ENCODE data around the gene MAGEA9.
"Not testable (repeated sequence)": the region's sequence is repeated elsewhere in the genome, so short reads cannot be mapped to it uniquely, and the experiment has no call there.

MAGEA9 gene, protein sequence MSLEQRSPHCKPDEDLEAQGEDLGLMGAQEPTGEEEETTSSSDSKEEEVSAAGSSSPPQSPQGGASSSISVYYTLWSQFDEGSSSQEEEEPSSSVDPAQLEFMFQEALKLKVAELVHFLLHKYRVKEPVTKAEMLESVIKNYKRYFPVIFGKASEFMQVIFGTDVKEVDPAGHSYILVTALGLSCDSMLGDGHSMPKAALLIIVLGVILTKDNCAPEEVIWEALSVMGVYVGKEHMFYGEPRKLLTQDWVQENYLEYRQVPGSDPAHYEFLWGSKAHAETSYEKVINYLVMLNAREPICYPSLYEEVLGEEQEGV

DNA sequence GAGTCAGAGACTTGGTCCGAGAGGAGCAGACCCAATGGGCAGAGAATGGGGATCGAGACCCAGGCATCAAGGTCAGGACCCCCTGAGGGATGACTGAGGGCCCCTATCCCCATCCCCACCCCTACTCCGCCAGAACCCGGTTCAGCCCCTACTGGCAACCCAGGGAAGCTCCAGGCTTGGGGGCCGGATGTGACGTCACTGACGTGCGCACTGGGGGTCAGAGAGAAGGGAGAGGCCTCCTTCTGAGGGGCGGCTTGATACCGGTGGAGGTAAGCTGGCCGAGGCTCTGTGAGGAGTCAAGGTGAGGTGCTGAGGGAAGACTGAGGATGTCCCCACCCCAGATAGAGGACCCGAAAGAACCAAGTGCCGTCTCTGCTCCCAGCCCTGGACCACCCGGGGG is at the start of gene MAGEA9:
Gene MAGEA9 (plus strand): TSS at position 204 of the 400 bp plus-strand sequence. CDS start 4,281 bp downstream, outside the sequence.
- not testable (repeated sequence) for DNase-seq

DNA sequence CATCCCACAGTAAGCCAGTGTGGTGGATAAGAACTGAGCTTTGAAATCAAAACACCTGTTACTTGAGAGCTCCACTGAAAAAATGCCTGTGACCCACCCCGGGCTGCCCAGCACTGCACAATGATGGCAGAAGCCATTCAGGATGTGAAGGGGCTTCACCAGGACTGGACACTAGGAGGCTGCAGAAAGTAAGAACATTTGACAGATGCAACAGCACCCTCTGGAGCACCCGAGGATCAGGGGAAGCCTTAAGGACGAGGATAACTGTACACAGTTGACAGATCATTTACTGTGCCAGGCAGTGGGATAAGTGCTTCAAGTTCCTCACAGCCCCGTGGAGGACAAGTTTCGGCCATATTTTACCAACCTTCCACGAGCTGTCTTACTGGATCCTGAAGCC is 39.5 kb upstream of the MAGEA9 start:
- DNase-seq, result not testable (repeated sequence)

DNA sequence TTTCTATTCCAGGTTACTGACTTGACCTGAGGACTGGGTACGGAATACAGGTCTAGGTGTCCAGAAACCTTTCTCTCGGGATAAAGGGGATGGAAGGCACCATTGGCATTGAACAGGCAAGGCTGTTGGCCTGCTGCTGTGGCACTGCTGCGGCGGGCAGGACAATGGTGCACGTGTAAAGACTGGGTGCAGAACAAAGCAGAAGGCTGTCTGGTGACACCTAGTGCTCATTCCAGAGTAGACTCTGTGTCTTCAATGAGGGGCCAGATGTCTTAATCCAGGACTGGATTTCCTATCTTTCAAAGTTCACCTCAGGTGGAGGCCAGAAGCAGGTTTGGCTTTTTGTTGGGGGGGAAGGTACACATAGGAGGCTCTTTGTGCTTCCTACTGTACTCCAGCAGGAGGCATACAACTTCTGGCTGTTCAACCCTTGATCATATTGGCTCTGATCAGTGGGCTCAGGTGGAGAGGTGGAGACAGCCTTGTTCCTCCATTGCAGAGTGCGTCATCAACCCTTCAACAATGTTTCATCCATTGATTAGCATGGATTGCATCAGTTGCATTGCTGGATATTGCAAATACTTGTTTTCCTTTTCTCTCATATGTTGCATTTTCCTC is 35.2 kb upstream of the MAGEA9 start:
- not testable (repeated sequence) for DNase-seq

DNA sequence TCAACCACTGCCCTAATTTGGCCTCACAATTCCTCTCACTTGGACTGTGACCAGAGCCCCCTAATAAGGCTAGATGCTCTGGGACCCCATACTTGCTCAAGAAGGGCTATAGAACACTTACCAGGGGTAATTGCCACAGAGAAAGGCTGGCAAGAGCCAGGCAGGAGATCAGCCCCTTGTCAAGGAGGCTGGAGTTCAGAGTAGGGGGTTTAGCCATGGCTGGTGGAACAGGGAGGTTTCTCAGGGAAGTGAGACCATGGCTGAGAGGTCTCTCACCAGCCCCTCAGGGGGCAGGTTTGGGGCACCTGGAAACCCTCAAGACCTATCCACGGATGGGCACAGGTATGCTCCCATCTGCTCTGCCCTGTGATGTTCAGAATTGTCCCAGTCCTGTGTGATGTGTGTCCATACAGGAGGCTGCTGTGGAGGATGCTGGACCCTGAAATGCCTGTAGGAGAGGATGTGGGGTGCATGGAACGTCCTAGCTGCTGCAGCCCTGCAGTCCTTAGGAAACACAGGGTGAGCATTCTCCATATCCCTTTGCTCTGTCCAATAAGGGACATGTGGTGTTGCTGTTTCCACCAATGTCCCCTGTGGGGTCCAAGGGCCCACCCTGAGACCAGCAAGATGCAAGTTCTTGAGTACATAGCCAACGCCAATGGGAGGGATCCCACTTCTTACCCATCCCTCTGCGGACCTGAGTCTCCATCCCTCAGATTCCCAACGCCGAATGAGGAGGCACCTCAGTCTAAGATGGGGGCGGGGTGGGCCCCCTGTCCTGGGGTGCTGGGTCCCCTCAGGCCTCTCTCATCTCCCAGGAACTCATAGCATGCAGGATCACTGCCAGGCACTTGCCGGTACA is 24.3 kb upstream of the MAGEA9 start:
- DNase-seq, result no peak

- DNase-seq, result no peak
Observed at GRCh38 chrX:149758068-149758714, 23.5 kb upstream of the MAGEA9 start.

- not testable (repeated sequence) for DNase-seq
Observed at GRCh38 chrX:149758715-149759078, 23.0 kb upstream of the MAGEA9 start.

GRCh38 chrX:149759824-149760223 is 21.9 kb upstream of the MAGEA9 start:
- no peak for DNase-seq

DNA sequence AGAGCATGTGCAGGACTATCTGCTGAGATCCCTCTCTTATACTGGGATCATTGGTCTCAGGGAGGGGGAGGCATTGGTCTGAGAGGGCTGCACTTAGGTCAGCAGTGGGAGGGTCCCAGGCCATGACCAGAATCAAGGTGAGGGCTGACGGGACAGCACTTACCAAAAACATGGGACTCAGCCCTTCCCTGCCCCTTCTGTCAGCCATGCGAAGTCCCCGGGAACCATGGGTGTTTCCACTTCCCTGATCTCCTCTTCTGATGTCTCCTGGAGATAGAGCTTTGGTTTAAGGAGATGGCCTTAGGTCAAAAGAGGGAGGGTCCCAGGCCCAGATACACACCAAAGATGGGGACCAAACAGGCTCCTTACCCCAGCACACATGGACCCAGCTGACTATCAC is 20.8 kb upstream of the MAGEA9 start:
- no peak for DNase-seq

DNA sequence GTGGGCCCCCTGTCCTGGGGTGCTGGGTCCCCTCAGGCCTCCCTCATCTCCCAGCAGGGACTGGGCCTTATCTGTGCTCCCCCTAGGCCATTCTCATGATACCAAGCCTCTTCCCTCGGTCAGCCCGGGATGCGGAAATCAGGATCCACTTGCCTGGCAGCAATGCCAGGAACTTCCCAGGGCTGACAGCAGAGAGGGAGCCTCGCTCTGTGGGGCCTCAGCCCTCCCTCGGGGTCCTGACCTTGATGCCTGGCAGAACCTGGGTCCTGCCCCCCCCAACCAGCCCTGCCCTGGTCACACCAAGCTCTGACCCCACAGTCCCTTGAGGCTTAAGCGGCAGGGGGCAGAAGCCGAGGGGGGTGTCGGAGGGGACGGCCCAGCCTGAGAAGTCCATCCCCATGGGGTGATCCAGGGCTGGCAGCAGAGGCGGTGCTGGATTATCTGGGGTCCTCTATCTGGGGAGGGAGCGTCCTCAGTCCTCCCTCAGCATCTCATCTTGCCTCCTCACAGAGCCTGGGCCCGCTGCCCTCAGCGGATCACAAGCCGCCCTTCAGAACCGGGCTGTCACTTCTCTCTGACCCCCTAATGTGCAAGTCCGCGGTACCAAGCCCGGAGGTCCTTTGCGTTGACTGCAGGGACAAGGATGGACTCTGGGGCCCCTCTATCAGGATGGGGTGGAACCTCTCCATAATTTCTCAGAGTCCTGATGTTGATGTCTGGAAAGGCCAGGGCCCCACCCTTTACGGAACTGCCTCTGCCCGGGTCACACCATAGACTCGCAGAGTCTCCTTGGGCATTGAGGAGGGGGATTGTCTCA is 19.7 kb upstream of the MAGEA9 start:
- not testable (repeated sequence) for DNase-seq

- DNase-seq, result no peak
Observed at GRCh38 chrX:149762696-149763614, 18.8 kb upstream of the MAGEA9 start.

DNA sequence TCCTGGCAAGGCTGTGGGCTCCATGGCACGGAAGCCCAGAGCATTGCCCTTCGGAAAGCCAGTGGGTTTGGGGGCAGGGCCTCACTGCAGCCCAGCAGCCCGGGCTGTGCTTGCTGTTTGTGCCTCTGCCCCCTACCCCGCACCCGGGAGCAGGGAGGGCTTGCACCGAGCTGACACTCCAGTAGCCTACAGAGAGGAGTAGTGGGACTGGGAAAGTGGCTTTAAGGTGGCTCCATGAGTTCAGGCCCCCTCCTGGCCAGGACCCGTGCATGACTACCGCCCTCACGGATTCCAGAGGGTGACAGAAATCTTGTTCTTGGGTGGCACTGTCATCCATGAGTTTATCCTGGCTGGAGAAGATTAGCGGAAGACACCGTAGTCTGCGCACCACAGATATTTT is 11.4 kb upstream of the MAGEA9 start:
- DNase-seq, result not testable (repeated sequence)

DNA sequence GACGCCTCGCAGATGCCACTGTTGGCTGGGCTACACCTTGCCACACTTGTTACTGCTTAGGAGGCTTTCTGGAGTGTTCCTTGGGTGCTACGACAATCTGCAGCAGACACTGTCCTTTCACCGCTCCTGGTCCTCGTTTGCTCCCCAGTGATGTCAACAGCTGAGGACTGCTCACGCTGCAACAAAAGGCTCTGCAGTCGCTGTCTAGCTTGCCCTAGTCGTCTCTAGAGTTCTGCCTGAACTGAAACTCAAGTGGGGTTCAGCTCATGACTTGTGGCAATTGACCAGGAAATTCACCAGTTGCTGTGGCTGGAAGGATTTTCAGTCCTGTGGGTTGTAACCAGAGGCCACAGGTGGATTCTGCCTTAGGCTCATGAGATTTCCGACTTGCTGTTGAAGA is 8.7 kb upstream of the MAGEA9 start:
- DNase-seq, result not testable (repeated sequence)

- DNase-seq, result not testable (repeated sequence)
Observed at GRCh38 chrX:149773768-149774167, 8.0 kb upstream of the MAGEA9 start, which contains the start of gene HSFX1. Gene HSFX1 (plus strand): TSS chrX:149774068. CDS start chrX:149774682, 614 bp downstream.

- DNase-seq, result not testable (repeated sequence)
Observed at GRCh38 chrX:149777999-149778398, 3.7 kb upstream of the MAGEA9 start.

DNA sequence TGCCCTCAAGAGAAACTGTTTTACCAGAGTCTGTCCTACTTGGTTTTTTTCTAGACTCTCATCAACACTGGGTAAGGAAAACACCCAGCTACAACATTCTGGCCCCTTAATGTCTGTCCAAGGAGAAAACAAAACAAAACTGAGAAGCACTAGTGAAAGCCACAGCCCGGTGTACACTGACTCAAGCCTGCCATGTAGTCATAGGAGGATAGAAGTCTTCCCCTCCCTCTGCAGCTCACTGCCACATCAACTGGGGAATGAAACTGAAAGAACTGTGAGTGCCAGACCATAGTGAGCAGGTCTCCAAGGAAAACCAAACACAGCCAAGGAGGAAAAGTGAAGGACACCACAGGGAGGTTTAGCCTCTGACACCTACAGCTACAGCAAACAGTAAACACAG is 13.8 kb downstream of the MAGEA9 start:
- not testable (repeated sequence) for DNase-seq

DNA sequence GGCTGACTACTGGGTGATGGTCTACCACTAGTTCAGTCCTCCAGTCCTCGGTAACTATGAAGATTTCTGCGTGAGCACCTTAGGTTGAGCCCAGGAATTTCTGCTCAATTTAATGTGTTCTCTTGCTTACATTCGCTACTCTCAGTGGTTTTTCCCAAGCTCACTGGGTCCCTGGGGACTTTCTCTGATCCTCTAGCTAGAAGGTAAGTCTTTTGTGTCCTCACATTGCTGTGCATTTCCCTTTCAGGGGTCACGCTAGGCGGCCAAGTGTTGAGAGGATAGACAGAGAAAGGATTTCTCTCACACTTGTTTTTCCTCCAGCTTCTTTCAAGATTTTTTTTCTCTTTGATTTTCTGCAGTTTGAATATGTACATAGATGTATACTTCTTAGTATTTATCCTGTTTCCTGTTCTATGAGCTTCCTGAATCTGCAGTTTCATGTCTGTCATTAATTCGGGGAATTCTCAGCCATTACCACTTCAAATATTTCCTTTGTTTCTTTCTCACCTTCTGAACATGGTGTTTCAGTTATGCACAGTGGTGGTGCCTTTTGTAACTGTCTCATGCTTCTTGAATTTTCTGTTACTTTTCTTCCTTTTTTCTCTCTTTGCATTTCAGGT is 17.5 kb downstream of the MAGEA9 start:
- DNase-seq, result no peak

DNA sequence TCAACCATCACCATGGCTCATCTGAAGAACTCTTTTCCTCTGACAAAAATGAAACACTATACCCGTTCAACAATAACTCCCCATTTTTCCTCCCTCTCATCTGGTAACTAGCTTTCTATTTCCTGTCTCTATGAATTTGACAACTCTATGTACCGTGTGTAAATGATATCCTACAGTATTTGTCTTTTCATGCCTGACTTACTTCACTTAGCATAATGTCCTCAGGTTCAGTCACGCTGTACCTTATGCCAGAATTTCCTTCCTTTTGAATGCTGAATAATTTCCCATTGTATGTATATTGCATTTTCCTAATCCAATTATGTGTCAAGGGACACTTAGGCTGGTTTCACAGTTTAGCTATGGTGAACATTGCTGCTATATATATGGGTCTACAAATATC is 18.2 kb downstream of the MAGEA9 start:
- DNase-seq, result no peak

DNA sequence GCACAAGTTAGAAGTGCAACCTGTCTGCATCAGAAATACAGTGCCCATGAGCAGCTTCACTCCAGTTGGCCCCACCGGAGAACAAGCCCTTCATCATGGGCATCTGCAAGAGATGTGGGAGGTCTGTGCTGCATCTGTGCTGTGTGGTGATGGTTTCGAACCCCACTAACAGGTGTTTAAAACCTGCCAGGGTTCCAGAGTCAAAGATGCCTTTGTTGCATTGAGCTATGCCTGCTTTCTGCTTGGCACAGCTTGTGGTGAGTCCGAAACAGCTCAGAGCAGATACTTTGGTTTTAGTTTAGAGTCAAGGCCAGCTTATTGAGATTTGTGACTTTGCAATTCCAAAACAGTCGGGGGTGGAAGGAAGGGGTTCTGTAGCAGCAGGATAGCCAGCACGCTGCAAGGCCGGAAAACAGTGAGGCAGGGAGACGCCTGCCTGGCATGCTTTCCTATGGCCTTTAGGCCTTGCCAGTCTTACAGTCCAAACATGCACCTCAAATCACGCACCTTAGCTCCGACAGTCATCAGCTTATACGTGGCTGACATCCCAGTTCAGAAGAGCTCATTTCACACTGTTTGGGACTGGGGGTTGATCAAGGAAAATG is 21.8 kb downstream of the MAGEA9 start:
- DNase-seq, result no peak

DNA sequence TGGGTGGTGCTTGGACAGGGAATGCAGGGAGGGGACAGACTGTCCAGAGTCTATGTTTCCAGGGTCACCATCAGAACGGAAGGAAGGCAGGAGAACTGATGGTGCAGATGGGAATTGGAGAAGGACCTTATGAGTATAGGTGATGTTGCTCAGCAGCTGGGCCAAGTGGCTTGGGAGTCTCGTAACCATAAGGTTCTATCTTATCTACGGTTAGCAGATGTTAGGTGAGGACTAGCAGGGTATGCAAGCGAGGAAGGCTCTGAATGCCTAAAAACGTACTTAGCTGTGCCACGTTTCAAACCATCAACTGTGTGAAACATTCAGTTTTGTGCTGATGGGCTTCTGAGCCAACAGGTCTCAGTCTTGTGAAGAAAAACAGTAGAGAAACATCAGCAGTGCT is 22.4 kb downstream of the MAGEA9 start:
- DNase-seq, result no peak
